Putamen (tissue), 1 donor: ENCODE data around the gene DAPK1.

ENCODE experiments used
- DNase-seq: peaks from one replicate; pipeline ENCODE4 v3.0.0-alpha.2; 2016; ENCODE audit warnings: low spot score

DAPK1 gene

GRCh38 chr9:87497604-87498045 is at the start of gene DAPK1:
Gene DAPK1, plus strand, starts transcription at chr9:87497867. Its CDS starts 1,211 bp downstream, at chr9:87499078.
- DNase-seq: no peak

- DNase-seq: no peak
Measured at GRCh38 chr9:87451149-87451548, 46.5 kb upstream of the DAPK1 start.

GRCh38 chr9:87455407-87455806 is 42.3 kb upstream of the DAPK1 start:
- DNase-seq: no peak

- peak; percentile 68 for DNase-seq
Measured at GRCh38 chr9:87461256-87461655, 36.4 kb upstream of the DAPK1 start.

GRCh38 chr9:87464110-87464991 is 33.3 kb upstream of the DAPK1 start:
- no peak for DNase-seq

- no peak for DNase-seq
Measured at GRCh38 chr9:87464992-87465378, 32.7 kb upstream of the DAPK1 start.

- DNase-seq: no peak
Measured at GRCh38 chr9:87465816-87466215, 31.9 kb upstream of the DAPK1 start.

GRCh38 chr9:87467187-87467586 is 30.5 kb upstream of the DAPK1 start:
- DNase-seq: no peak

GRCh38 chr9:87469793-87470465 is 27.7 kb upstream of the DAPK1 start:
- DNase-seq: no peak

- no peak for DNase-seq
Measured at GRCh38 chr9:87471746-87472145, 25.9 kb upstream of the DAPK1 start.

GRCh38 chr9:87475463-87475862 is 22.2 kb upstream of the DAPK1 start:
- DNase-seq: no peak

GRCh38 chr9:87478226-87478992 is 19.3 kb upstream of the DAPK1 start:
- DNase-seq: no peak

GRCh38 chr9:87479801-87480201 is 17.9 kb upstream of the DAPK1 start:
- no peak for DNase-seq

GRCh38 chr9:87481890-87482855 is 15.5 kb upstream of the DAPK1 start:
- DNase-seq: no peak

GRCh38 chr9:87490225-87490624 is 7.4 kb upstream of the DAPK1 start:
- no peak for DNase-seq

- DNase-seq: no peak
Measured at GRCh38 chr9:87490907-87491306, 6.8 kb upstream of the DAPK1 start.

GRCh38 chr9:87491523-87491922 is 6.1 kb upstream of the DAPK1 start:
- DNase-seq: no peak

GRCh38 chr9:87492642-87493041 is 5.0 kb upstream of the DAPK1 start:
- no peak for DNase-seq

GRCh38 chr9:87494970-87495471 is 2.6 kb upstream of the DAPK1 start:
- DNase-seq: no peak

GRCh38 chr9:87497080-87497603 is 525 bp upstream of the DAPK1 start:
- no peak for DNase-seq
